Natural killer cell (primary cell): ENCODE measurements around the gene FYN. TPM values are rescaled to one million over a fixed set of nuclear protein-coding genes. Genes with fewer than 3 reads are reported as not detected.

Experiments used
- ATAC-seq, 3 donors: fragments of 150-1000 bp in 2 of 3; fragments of 200-7000 bp in 1 of 3; cut with Tn5 transposase; 1 replicate in 1 of 3; 2 replicates in 2 of 3; pipeline ENCODE4 v1.10.0; 2021; ENCODE audit warnings: mild to moderate bottlenecking in 2 of 3, moderate library complexity in 2 of 3
- DNase-seq, 2 donors: peaks; one replicate each; pipeline versions ENCODE4 v3.0.0 to v3.0.0-alpha.2; 2013 to 2021; ENCODE audit warnings: mixed read lengths in 1 of 2
- H3K27ac ChIP-seq: one replicate; pipeline ENCODE4 v1.5.1; 2013; ENCODE audit warnings: mild to moderate bottlenecking, low read length
- H3K27me3 ChIP-seq: one replicate; pipeline ENCODE4 v1.6.1; 2013; ENCODE audit warnings: low read length; ENCODE audit not compliant: control insufficient read depth, insufficient read depth
- H3K36me3 ChIP-seq: one replicate; pipeline ENCODE4 v1.6.1; 2013; ENCODE audit warnings: low read length; ENCODE audit not compliant: control insufficient read depth, insufficient read depth
- H3K4me1 ChIP-seq: one replicate; pipeline ENCODE4 v1.6.1; 2013; ENCODE audit warnings: low read length; ENCODE audit not compliant: control insufficient read depth, insufficient read depth
- H3K4me3 ChIP-seq: one replicate; pipeline ENCODE4 v1.5.1; 2013; ENCODE audit warnings: low read length
- H3K9me3 ChIP-seq: one replicate; pipeline ENCODE4 v1.6.1; 2013; ENCODE audit warnings: low read length; ENCODE audit not compliant: control insufficient read depth, insufficient read depth
- H3K27ac Mint-ChIP-seq, 2 donors: one replicate each; pipeline ENCODE4 v1.8.0; 2022; ENCODE audit warnings: mild to moderate bottlenecking in 2 of 2, mixed read lengths in 2 of 2, moderate library complexity in 1 of 2
- H3K27me3 Mint-ChIP-seq, 2 donors: one replicate each; pipeline ENCODE4 v1.8.0; 2022; ENCODE audit warnings: low read depth in 2 of 2, mixed read lengths in 2 of 2
- H3K36me3 Mint-ChIP-seq: one replicate; pipeline ENCODE4 v1.8.0; 2022; ENCODE audit warnings: mixed read lengths
- H3K4me1 Mint-ChIP-seq, 2 donors: one replicate each; pipeline ENCODE4 v1.8.0; 2022; ENCODE audit warnings: mixed read lengths in 2 of 2
- H3K4me3 Mint-ChIP-seq: one replicate; pipeline ENCODE4 v1.8.0; 2022; ENCODE audit warnings: mild to moderate bottlenecking, moderate library complexity, mixed read lengths
- H3K9me3 Mint-ChIP-seq, 2 donors: one replicate each; pipeline ENCODE4 v1.8.0; 2022; ENCODE audit warnings: mixed read lengths in 2 of 2
- WGBS: methylation state at CpG from one replicate; pipeline ENCODE4 v1.1.7; 2013; ENCODE audit warnings: missing lambda C conversion rate; ENCODE audit not compliant: insufficient coverage; 5-methylcytosine and 5-hydroxymethylcytosine counted together
- intact Hi-C: fragments of 100-400 bp; cut with micrococcal nuclease; formaldehyde crosslinking; loops from one replicate; pipeline ENCODE4 v1.14.2; 2022
- total RNA-seq, 4 donors: library from RNA; stranded (reverse); fragments of 120-200 nt in 1 of 4; gene quantifications; one replicate each; pipeline versions ENCODE4 v1.2.3 to v1.2.4, GENCODE V29; 2013 to 2022
- TF ChIP-seq, protein P1 (sequence below): fragments of 200-600 bp; IDR thresholded peaks from one replicate; pipeline ENCODE4 v1.8.0; 2022; ENCODE audit warnings: antibody characterized with exemption

FYN gene
- total RNA-seq, 3 donors from 2014 or later (not counting 1 experiment from before 2014, with no cell fraction given), result 616 to 757 (median 713) TPM

DNA sequence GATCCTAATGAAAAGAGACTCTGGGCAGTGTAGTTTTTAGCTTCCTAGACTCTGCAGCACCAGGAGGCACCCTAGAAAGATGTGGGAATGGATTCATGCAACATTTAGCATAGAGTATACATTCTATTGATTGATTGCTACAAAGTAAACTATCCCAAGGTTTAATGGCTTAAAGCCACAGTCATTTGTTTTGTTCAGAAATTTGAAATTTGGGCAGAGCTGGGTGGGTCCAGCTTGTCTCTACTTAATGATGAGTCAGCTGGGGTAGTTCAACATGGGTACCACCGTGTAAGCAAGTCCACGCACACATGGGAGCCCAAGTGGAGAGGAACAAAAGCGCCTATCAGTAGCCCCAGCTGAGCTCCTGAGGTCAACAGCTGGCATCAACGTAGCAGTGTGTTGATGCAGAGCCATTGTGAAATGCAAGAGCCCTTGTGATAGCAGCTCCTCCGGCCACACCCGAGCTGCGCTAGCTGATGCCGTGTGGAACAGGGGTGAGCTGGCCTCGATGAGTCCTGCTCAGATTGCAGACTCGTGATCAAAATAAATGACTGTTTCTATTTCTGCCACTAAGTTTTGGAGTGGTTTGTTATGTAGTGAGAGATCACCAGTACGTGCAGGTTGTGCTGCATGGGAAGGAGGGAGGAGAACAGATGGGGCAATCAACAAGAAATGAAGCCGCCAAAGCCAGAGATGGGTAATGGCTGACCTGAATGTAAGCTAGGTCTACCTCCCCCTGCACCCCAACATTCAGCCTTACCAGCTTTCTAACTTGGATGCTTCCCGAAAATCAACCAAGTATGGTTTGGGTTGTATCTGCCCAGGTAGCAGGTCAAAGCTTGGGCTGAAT, 221.8 kb downstream of the FYN start:
- no peak overlapping the region for H3K4me3 ChIP-seq
- no peak overlapping the region for H3K27ac ChIP-seq
- DNase-seq (no peak), ATAC-seq (no peak)
- no peak overlapping the region for H3K4me3 Mint-ChIP-seq
- WGBS, result 87% methylated on average over 12 of the region's 13 CpGs
- H3K9me3 ChIP-seq, result no peaks in the 10 kb centered on the region
- H3K9me3 Mint-ChIP-seq, result no peaks in the 10 kb centered on the region
- no peaks in the 10 kb centered on the region for H3K27me3 Mint-ChIP-seq
- no peak overlapping the region for H3K27ac Mint-ChIP-seq
- H3K36me3 ChIP-seq, result peaks cover 31% of the 10 kb centered on the region
- peaks cover 15% of the 10 kb centered on the region for H3K36me3 Mint-ChIP-seq
- intact Hi-C loops, result no loop called here
- H3K4me1 Mint-ChIP-seq, result peaks cover 0 to 2% of the 10 kb centered on the region in 2 donors
- H3K27me3 ChIP-seq, result no peaks in the 10 kb centered on the region
- TF ChIP-seq, protein P1, sequence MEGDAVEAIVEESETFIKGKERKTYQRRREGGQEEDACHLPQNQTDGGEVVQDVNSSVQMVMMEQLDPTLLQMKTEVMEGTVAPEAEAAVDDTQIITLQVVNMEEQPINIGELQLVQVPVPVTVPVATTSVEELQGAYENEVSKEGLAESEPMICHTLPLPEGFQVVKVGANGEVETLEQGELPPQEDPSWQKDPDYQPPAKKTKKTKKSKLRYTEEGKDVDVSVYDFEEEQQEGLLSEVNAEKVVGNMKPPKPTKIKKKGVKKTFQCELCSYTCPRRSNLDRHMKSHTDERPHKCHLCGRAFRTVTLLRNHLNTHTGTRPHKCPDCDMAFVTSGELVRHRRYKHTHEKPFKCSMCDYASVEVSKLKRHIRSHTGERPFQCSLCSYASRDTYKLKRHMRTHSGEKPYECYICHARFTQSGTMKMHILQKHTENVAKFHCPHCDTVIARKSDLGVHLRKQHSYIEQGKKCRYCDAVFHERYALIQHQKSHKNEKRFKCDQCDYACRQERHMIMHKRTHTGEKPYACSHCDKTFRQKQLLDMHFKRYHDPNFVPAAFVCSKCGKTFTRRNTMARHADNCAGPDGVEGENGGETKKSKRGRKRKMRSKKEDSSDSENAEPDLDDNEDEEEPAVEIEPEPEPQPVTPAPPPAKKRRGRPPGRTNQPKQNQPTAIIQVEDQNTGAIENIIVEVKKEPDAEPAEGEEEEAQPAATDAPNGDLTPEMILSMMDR, result no peak
- H3K4me1 ChIP-seq, result no peaks in the 10 kb centered on the region

DNA sequence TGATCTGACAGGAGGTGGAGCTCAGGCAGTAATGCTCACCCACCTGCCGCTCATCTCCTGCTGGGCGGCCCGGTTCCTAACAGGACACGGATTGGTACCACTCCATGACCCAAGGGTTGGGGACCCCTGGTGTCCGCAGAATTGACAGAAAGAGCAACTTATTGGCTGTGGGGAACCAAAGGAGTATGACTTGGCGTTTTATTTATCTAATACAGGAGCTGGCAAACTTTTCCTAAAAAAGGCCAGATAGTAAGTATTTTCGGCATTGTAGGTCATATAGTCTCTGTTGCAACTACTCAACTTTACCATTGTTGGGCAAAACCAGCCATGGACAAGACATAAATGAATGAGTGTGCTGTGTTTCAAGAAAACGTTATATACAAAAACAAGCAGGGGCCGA, 223.2 kb downstream of the FYN start:
- intact Hi-C loops, result no loop called here
- Mint-ChIP-seq H3K9me3 (no peaks in the 10 kb centered on the region), H3K27ac (no peak overlapping the region), H3K27me3 (no peaks in the 10 kb centered on the region), H3K4me1 (no peaks in the 10 kb centered on the region), H3K4me3 (no peak overlapping the region), H3K36me3 (peaks cover 15% of the 10 kb centered on the region)
- DNase-seq (no peak), ATAC-seq (no peak)
- no peak overlapping the region for H3K27ac ChIP-seq
- 75% methylated on average over 9 of the region's 9 CpGs for WGBS
- TF ChIP-seq, protein P1, result no peak
- H3K9me3 ChIP-seq, result no peaks in the 10 kb centered on the region
- H3K4me3 ChIP-seq, result no peak overlapping the region
- no peaks in the 10 kb centered on the region for H3K27me3 ChIP-seq
- H3K4me1 ChIP-seq, result no peaks in the 10 kb centered on the region
- H3K36me3 ChIP-seq, result peaks cover 31% of the 10 kb centered on the region

DNA sequence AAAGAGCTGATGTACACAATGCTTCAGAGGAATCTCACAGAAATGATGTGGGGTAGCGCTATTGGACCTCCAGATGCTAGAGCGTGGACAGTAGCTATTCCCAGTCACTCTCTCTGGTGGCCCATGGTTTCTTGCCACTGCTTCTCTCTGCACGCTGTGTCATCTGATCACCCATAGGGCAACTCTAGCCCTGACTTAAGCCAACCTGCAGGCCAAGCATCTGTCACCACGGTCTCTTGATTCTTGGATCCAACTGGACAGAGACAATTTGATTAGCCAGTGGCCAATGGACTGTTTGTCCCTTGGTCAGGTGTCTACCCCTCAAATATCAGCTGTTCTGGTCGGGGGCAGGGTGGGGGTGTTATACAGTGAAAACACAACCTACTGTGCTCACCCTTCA, 225.2 kb downstream of the FYN start:
- intact Hi-C loops, result loop anchor here (10.0 kb wide), 1 partner anchor 393 kb away; a partner anchor contains a TSS
- Mint-ChIP-seq H3K4me3 (no peak overlapping the region), H3K36me3 (peaks cover 15% of the 10 kb centered on the region), H3K27me3 (no peaks in the 10 kb centered on the region), H3K27ac (no peak overlapping the region), H3K4me1 (no peaks in the 10 kb centered on the region), H3K9me3 (no peaks in the 10 kb centered on the region)
- Histone ChIP-seq H3K27ac (no peak overlapping the region), H3K4me1 (no peaks in the 10 kb centered on the region), H3K4me3 (no peak overlapping the region), H3K9me3 (no peaks in the 10 kb centered on the region), H3K36me3 (peaks cover 25% of the 10 kb centered on the region), H3K27me3 (no peaks in the 10 kb centered on the region)
- TF ChIP-seq, protein P1, result no peak
- 97% methylated on average over 5 of the region's 5 CpGs for WGBS
- no peak for ATAC-seq
- no peak for DNase-seq
